ENCODE results near the gene XXYLT1.

GRCh38 chr3:195139091-195139875, 131.7 kb downstream of the XXYLT1 start:
- no peak for TF ChIP-seq POLR2A (IDR thresholded peaks at IDR 0.05; ENCODE audit: low read depth, low read length)
- TF ChIP-seq TAF1 (IDR thresholded peaks at IDR 0.05; ENCODE audit: borderline replicate concordance, low read depth, low read length), result no peak
